NCI-H2227 (cell line): ENCODE results near the gene UBTF.

Experiments used
- DNase-seq: peaks from one replicate; lab custom pipeline; 2025; ENCODE audit not compliant: unreplicated experiment; lab: John Stamatoyannopoulos, UW

UBTF gene

GRCh38 chr17:44216173-44216572, 3.3 kb downstream of the UBTF start:
- no peak for DNase-seq

GRCh38 chr17:44214896-44215295, 4.6 kb downstream of the UBTF start:
- DNase-seq = no peak

GRCh38 chr17:44214230-44214494, 5.3 kb downstream of the UBTF start:
- no peak for DNase-seq

GRCh38 chr17:44213403-44214229, 5.9 kb downstream of the UBTF start:
- no peak for DNase-seq

- no peak for DNase-seq
These were observed 6.7 kb downstream of the UBTF start for GRCh38 chr17:44212507-44213402.

- no peak for DNase-seq
These were observed 7.9 kb downstream of the UBTF start for GRCh38 chr17:44211281-44212265.

- peak; percentile 93 for DNase-seq
These were observed 8.9 kb downstream of the UBTF start for GRCh38 chr17:44210342-44211192.

- DNase-seq = no peak
These were observed 9.6 kb downstream of the UBTF start for GRCh38 chr17:44209786-44210341.

- no peak for DNase-seq
These were observed 11.7 kb downstream of the UBTF start for GRCh38 chr17:44207743-44208142.

GRCh38 chr17:44207319-44207718, 12.2 kb downstream of the UBTF start:
- DNase-seq = no peak

- DNase-seq = no peak
These were observed 12.7 kb downstream of the UBTF start for GRCh38 chr17:44206825-44207155.

GRCh38 chr17:44205962-44206824, 13.3 kb downstream of the UBTF start:
- DNase-seq = no peak

GRCh38 chr17:44204441-44204882, 15.0 kb downstream of the UBTF start:
- DNase-seq = no peak

GRCh38 chr17:44203731-44204440, 15.6 kb downstream of the UBTF start:
- peak; percentile 70 for DNase-seq

- DNase-seq = no peak
These were observed 16.7 kb downstream of the UBTF start for GRCh38 chr17:44202756-44203155.

GRCh38 chr17:44200478-44201155, 18.9 kb downstream of the UBTF start:
- peak; percentile 81 for DNase-seq

- DNase-seq = peak; percentile 98
These were observed 19.7 kb downstream of the UBTF start, which contains the start of gene ATXN7L3 for GRCh38 chr17:44199553-44200477. ATXN7L3 (minus strand) TSS chr17:44199884; CDS start chr17:44198070, 1,814 bp downstream.
